GM12878 (cell line): ENCODE results near the gene SAMHD1. TPM values are rescaled to one million over a fixed set of nuclear protein-coding genes. Genes with fewer than 3 reads are reported as not detected.
A peak's percentile ranks its signal among the peaks of the same experiment; 100 is the strongest.

Experiments
- ATAC-seq: fragments of 200-7000 bp; cut with Tn5 transposase; 3 replicates; pipeline ENCODE4 v1.9.1; 2020; ENCODE audit warnings: mild to moderate bottlenecking, moderate library complexity
- BruUV-seq: library from RNA; stranded (reverse); fragments of 400-500 nt; replicated peaks from 2 replicates; lab custom pipeline; 2021; lab: Mats Ljungman, UMichigan
- CTCF ChIA-PET: fragments of 300-600 bp; sonication (Branson Sonifier 250); formaldehyde crosslinking; extraction: SDS; loops from one replicate; lab custom pipeline; 2021; ENCODE audit warnings: inconsistent platforms; lab: Yijun Ruan, JAX
- POLR2A ChIA-PET: fragments of 350-600 bp; formaldehyde crosslinking; extraction: SDS; loops from one replicate; lab custom pipeline; 2021; ENCODE audit warnings: inconsistent platforms; lab: Charles Lee
- RAD21 ChIA-PET: fragments of 300-600 bp; sonication (Branson Sonifier 250); formaldehyde crosslinking; loops from one replicate; lab custom pipeline; 2023; ENCODE audit warnings: antibody characterized with exemption; ENCODE audit not compliant: unreplicated experiment; lab: Charles Lee
- SMC1A ChIA-PET: fragments of 300-600 bp; sonication (Branson Sonifier 250); formaldehyde crosslinking; loops from one replicate; lab custom pipeline; 2023; ENCODE audit not compliant: unreplicated experiment, uncharacterized antibody; lab: Charles Lee
- DNase-seq: peaks from one replicate; pipeline ENCODE4 v3.0.0-alpha.2; 2011; ENCODE audit warnings: low read depth, low spot score
- FAIRE-seq: peaks from 3 replicates; lab custom pipeline; 2011; peaks lifted over from hg19 to GRCh38; lab: Jason Lieb, UNC
- H2AFZ ChIP-seq: 2 replicates; pipeline ENCODE4 v1.6.0; 2011; ENCODE audit warnings: low read depth, low read length, control low read depth; ENCODE audit not compliant: control insufficient read depth
- H3K27ac ChIP-seq: 2 replicates; pipeline ENCODE4 v1.5.1; 2011; ENCODE audit warnings: control low read depth; ENCODE audit not compliant: control insufficient read depth, insufficient read depth
- H3K27me3 ChIP-seq, 2 experiments: replicated peaks in 1 of 2; 2 replicates each; pipeline versions ENCODE4 v1.6.0 to v1.6.1; 2011; ENCODE audit warnings: low read length in 1 of 2; ENCODE audit not compliant: control insufficient read depth in 2 of 2, insufficient read depth in 2 of 2
- H3K36me3 ChIP-seq, 2 experiments: 2 replicates each; pipeline ENCODE4 v1.5.1; 2011; ENCODE audit warnings: low read length in 1 of 2; ENCODE audit not compliant: control insufficient read depth in 2 of 2, insufficient read depth in 2 of 2
- H3K4me1 ChIP-seq: 2 replicates; pipeline ENCODE4 v1.6.1; 2011; ENCODE audit warnings: mild to moderate bottlenecking, low read length, moderate library complexity, mixed read lengths; ENCODE audit not compliant: control insufficient read depth, insufficient read depth
- H3K4me2 ChIP-seq: 2 replicates; pipeline ENCODE4 v1.6.0; 2011; ENCODE audit warnings: control low read depth; ENCODE audit not compliant: control insufficient read depth, insufficient read depth
- H3K4me3 ChIP-seq: fragments of 200-600 bp; sonication (generic); 2 replicates; pipeline ENCODE4 v1.5.1; 2016
- H3K79me2 ChIP-seq: 2 replicates; pipeline ENCODE4 v1.6.0; 2011; ENCODE audit warnings: low read length; ENCODE audit not compliant: control insufficient read depth, insufficient read depth
- H3K9ac ChIP-seq: 2 replicates; pipeline ENCODE4 v1.8.0; 2011; ENCODE audit warnings: low read length, control low read depth, mixed read lengths; ENCODE audit not compliant: control insufficient read depth, insufficient read depth
- H3K9me3 ChIP-seq: replicated peaks from 3 replicates; pipeline ENCODE4 v1.5.1; 2011; ENCODE audit warnings: mild to moderate bottlenecking, low read length; ENCODE audit not compliant: control insufficient read depth, insufficient read depth
- H4K20me1 ChIP-seq: 2 replicates; pipeline ENCODE4 v1.6.0; 2011; ENCODE audit not compliant: control insufficient read depth, insufficient read depth
- MEF2B ChIP-seq: fragments of 450-650 bp; IDR thresholded peaks from 2 replicates; pipeline ENCODE4 v1.6.1; 2018; ENCODE audit warnings: mild to moderate bottlenecking, moderate library complexity; ENCODE audit not compliant: partially characterized antibody, poor library complexity, severe bottlenecking
- SIN3A ChIP-seq: IDR thresholded peaks from 2 replicates; pipeline ENCODE4 v1.6.1; 2012; ENCODE audit warnings: low read depth, low read length, improper control_type of control experiment
- WGBS: methylation state at CpG from one replicate; pipeline ENCODE4 v1.1.6; 2016; ENCODE audit warnings: low lambda C conversion rate; ENCODE audit not compliant: insufficient replicate concordance, insufficient coverage; ENCODE audit errors: missing lambda C conversion rate; 5-methylcytosine and 5-hydroxymethylcytosine counted together
- in situ Hi-C: fragments of 300-500 bp; cut with MboI; formaldehyde crosslinking; loops from 9 replicates; pipeline ENCODE4 v1.14.3; 2018; ENCODE audit warnings: mixed read lengths
- intact Hi-C: fragments of 100-400 bp; cut with micrococcal nuclease; formaldehyde crosslinking; loops from one replicate; pipeline ENCODE4 v1.14.2; 2022; ENCODE audit not compliant: unreplicated experiment
- polyA plus RNA-seq, 11 experiments: library from polyadenylated mRNA; depleted of rRNA in 4 of 11; unstranded in 6 of 11; stranded (reverse) in 5 of 11; fragments of >200 nt; fragmentation: Nextera tagmentation in 4 of 11; fragmentation: Illumina TruSeq in 1 of 11; extraction: Ambion mirVana in 4 of 11; extraction: Trizol in 1 of 11; gene quantifications; 1 replicate in 1 of 11; 2 replicates in 10 of 11; pipeline versions ENCODE4 v1.2.1 to v1.2.3, GENCODE V29; 2011 to 2016; ENCODE audit warnings: inconsistent platforms in 2 of 11, missing spikeins in 2 of 11, low read depth in 1 of 11
- total RNA-seq, 4 experiments: library from RNA; depleted of rRNA in 3 of 4; stranded (reverse); fragments of >200 nt in 3 of 4; fragmentation: Illumina TruSeq in 1 of 4; extraction: Trizol in 1 of 4; gene quantifications; 2 replicates each; pipeline versions ENCODE4 v1.2.1 to v1.2.3, GENCODE V29; 2013 to 2021

The SAMHD1 gene
- total and polyA plus RNA-seq, 10 of the 15 experiments (the other 5 are each of a cell fraction or from before 2014, with no cell fraction given), result 20.5 to 47.9 (median 38.8) TPM

GRCh38 chr20:36871640-36872570 is 79.6 kb downstream of the SAMHD1 start:
- in situ Hi-C loops (no loop called here), intact Hi-C loops (no loop called here)
- Histone ChIP-seq H3K36me3 (no peaks in the 10 kb centered on the region), H4K20me1 (no peaks in the 10 kb centered on the region), H3K4me2 (no peak overlapping the region), H3K9ac (no peak overlapping the region), H3K27ac (no peak overlapping the region), H2AFZ (peak overlapping the region; percentile 65), H3K4me3 (no peak overlapping the region), H3K4me1 (peaks cover 43% of the 10 kb centered on the region), H3K27me3 (no peaks in the 10 kb centered on the region), H3K9me3 (no peaks in the 10 kb centered on the region), H3K79me2 (no peaks in the 10 kb centered on the region)
- ATAC-seq (peak; percentile 66), DNase-seq (no peak), FAIRE-seq (no peak)
- SMC1A ChIA-PET, result interaction anchor here (0.8 to 2.2 kb wide), 9 partner anchors 10 to 106 kb away, joined by 3 to 10 read pairs (median 4); no protein-coding TSS in a partner anchor
- RAD21 ChIA-PET, result interaction anchor here (0.9 to 4.9 kb wide), 5 partner anchors 10 to 36 kb away, joined by 3 to 32 read pairs (median 7); no protein-coding TSS in a partner anchor
- TF ChIP-seq MEF2B (peak; percentile 55), SIN3A (no peak)
- no TSS peak for BruUV-seq
- WGBS, result 44% methylated on average over 16 of the region's 16 CpGs
- CTCF ChIA-PET, result interaction anchor here (1.4 to 6.7 kb wide), 5 partner anchors 11 to 98 kb away, joined by 5 to 54 read pairs (median 22); partner anchors contain the start of gene DSN1
- POLR2A ChIA-PET, result interaction anchor here (0.6 to 3.2 kb wide), 9 partner anchors 8 to 276 kb away, joined by 3 to 20 read pairs (median 5); no protein-coding TSS in a partner anchor
